ENCODE data around the gene RIOK2.

The RIOK2 gene

GRCh38 chr5:97224112-97224750 lies 41.2 kb upstream of the RIOK2 start:
- H3K4me1 ChIP-seq = no peaks in the 10 kb centered on the region
- H3K4me3 ChIP-seq = no peak overlapping the region
- intact Hi-C loops (cut with DNase I; ENCODE audit: low total_unique reads) = no loop called here
- no peak for DNase-seq
- H3K27ac ChIP-seq = no peak overlapping the region
- TF ChIP-seq CTCF (IDR thresholded peaks at IDR 0.05) = no peak
- H3K9me3 ChIP-seq = no peaks in the 10 kb centered on the region
- no peaks in the 10 kb centered on the region for H3K36me3 ChIP-seq
- H3K27me3 ChIP-seq = no peaks in the 10 kb centered on the region

GRCh38 chr5:97223596-97223995 lies 40.5 kb upstream of the RIOK2 start:
- H3K4me1 ChIP-seq = no peaks in the 10 kb centered on the region
- intact Hi-C loops (cut with DNase I; ENCODE audit: low total_unique reads) = no loop called here
- H3K27me3 ChIP-seq = no peaks in the 10 kb centered on the region
- no peak overlapping the region for H3K4me3 ChIP-seq
- H3K36me3 ChIP-seq = no peaks in the 10 kb centered on the region
- no peak for DNase-seq
- no peaks in the 10 kb centered on the region for H3K9me3 ChIP-seq
- TF ChIP-seq CTCF (IDR thresholded peaks at IDR 0.05) = no peak
- no peak overlapping the region for H3K27ac ChIP-seq

DNA sequence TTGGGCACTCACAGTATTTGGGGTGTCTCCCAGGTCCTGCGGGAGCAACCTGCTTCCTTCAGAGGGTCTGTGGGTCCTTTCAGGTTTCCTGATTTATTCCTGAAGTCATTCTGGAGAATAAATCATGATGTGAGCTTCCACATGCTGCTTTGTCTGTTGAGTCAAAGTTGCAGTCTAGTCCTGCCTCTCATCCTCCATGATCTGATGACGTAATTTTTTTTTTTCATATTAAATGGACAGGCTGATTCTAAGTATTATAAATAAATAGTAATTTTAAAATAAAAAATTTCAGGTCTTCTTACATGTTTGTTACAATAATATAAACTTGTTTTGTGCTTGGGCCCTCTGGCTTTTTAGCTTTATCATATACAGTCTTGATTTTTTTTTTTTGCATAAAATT lies 26.3 kb upstream of the RIOK2 start:
- no peak overlapping the region for H3K4me3 ChIP-seq
- no peaks in the 10 kb centered on the region for H3K27me3 ChIP-seq
- DNase-seq = no peak
- H3K27ac ChIP-seq = no peak overlapping the region
- TF ChIP-seq CTCF (IDR thresholded peaks at IDR 0.05) = no peak
- H3K9me3 ChIP-seq = peaks cover 0 to 20% (median 8%) of the 10 kb centered on the region in 3 donors
- intact Hi-C loops (cut with DNase I; ENCODE audit: low total_unique reads) = no loop called here
- H3K36me3 ChIP-seq = no peaks in the 10 kb centered on the region
- H3K4me1 ChIP-seq = no peaks in the 10 kb centered on the region

DNA sequence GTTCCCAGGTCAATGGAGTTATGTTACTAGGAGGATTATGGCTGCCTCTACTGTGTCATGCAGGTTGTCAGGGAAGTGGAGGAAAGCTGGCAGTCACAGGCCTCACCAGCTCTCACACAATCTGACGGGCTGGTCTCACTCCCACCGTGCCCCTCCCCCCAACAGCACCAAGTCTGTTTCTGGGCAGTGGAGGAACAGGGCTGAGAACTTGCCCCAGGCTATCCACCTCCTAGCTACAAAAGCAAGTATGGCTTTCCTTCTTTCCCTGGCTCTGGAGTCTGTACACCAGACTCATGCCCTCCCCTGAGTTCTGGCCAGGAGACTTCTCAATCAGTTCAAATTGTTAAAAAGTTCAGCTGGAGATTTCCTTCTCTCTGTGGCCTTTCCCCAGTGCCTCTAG lies 25.7 kb upstream of the RIOK2 start:
- H3K27ac ChIP-seq = no peak overlapping the region
- no peaks in the 10 kb centered on the region for H3K27me3 ChIP-seq
- no peaks in the 10 kb centered on the region for H3K4me1 ChIP-seq
- peaks cover 0 to 14% (median 2%) of the 10 kb centered on the region in 3 donors for H3K9me3 ChIP-seq
- H3K4me3 ChIP-seq = no peak overlapping the region
- intact Hi-C loops (cut with DNase I; ENCODE audit: low total_unique reads) = no loop called here
- no peak for TF ChIP-seq CTCF (IDR thresholded peaks at IDR 0.05)
- DNase-seq = no peak
- no peaks in the 10 kb centered on the region for H3K36me3 ChIP-seq

DNA sequence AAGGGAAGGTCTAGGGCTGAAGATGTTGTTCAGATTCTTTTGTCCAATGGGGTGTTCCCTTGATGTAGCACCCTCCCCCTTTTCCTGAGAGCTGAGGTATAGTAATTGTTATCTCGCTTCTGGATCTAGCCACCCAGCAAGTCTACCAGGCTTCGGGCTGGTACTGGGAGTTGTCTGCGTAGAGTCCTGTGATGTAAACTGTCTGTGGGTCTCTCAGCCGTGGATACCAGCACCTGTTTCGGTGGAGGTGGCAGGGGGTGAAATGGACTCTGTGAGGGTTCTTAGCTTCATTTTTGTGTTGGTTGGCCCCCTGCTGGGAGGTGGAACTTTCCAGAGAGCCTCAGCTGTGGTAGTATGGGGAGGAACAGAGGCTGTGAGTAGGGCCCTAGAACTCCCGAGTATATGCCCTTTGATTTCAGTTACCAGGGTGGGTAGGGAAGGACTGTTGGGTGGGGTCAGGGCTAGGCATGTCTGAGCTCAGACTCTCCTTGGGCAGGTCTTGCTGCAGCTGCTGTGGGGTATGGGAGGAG lies 25.2 kb upstream of the RIOK2 start:
- no peaks in the 10 kb centered on the region for H3K36me3 ChIP-seq
- no peak overlapping the region for H3K4me3 ChIP-seq
- no peaks in the 10 kb centered on the region for H3K4me1 ChIP-seq
- no peak overlapping the region for H3K27ac ChIP-seq
- no peak for TF ChIP-seq CTCF (IDR thresholded peaks at IDR 0.05)
- peaks cover 0 to 9% (median 0%) of the 10 kb centered on the region in 3 donors for H3K9me3 ChIP-seq
- no peaks in the 10 kb centered on the region for H3K27me3 ChIP-seq
- no peak for DNase-seq
- intact Hi-C loops (cut with DNase I; ENCODE audit: low total_unique reads) = no loop called here
